GM12878 (cell line): ENCODE data around the gene DESI2. TPM values are rescaled to one million over a fixed set of nuclear protein-coding genes. Genes with fewer than 3 reads are reported as not detected.

Experiments used
- ATAC-seq: fragments of 200-7000 bp; cut with Tn5 transposase; 3 replicates; pipeline ENCODE4 v1.9.1; 2020; ENCODE audit warnings: mild to moderate bottlenecking, moderate library complexity
- BruUV-seq: library from RNA; stranded (reverse); fragments of 400-500 nt; replicated peaks from 2 replicates; lab custom pipeline; 2021; lab: Mats Ljungman, UMichigan
- CTCF ChIA-PET: fragments of 300-600 bp; sonication (Branson Sonifier 250); formaldehyde crosslinking; extraction: SDS; loops from one replicate; lab custom pipeline; 2021; ENCODE audit warnings: inconsistent platforms; lab: Yijun Ruan, JAX
- POLR2A ChIA-PET: fragments of 350-600 bp; formaldehyde crosslinking; extraction: SDS; loops from one replicate; lab custom pipeline; 2021; ENCODE audit warnings: inconsistent platforms; lab: Charles Lee
- RAD21 ChIA-PET: fragments of 300-600 bp; sonication (Branson Sonifier 250); formaldehyde crosslinking; loops from one replicate; lab custom pipeline; 2023; ENCODE audit warnings: antibody characterized with exemption; ENCODE audit not compliant: unreplicated experiment; lab: Charles Lee
- SMC1A ChIA-PET: fragments of 300-600 bp; sonication (Branson Sonifier 250); formaldehyde crosslinking; loops from one replicate; lab custom pipeline; 2023; ENCODE audit not compliant: unreplicated experiment, uncharacterized antibody; lab: Charles Lee
- DNase-seq: peaks from one replicate; pipeline ENCODE4 v3.0.0-alpha.2; 2011; ENCODE audit warnings: low read depth, low spot score
- FAIRE-seq: peaks from 3 replicates; lab custom pipeline; 2011; peaks lifted over from hg19 to GRCh38; lab: Jason Lieb, UNC
- H2AFZ ChIP-seq: 2 replicates; pipeline ENCODE4 v1.6.0; 2011; ENCODE audit warnings: low read depth, low read length, control low read depth; ENCODE audit not compliant: control insufficient read depth
- H3K27ac ChIP-seq: 2 replicates; pipeline ENCODE4 v1.5.1; 2011; ENCODE audit warnings: control low read depth; ENCODE audit not compliant: control insufficient read depth, insufficient read depth
- H3K27me3 ChIP-seq, 2 experiments: replicated peaks in 1 of 2; 2 replicates each; pipeline versions ENCODE4 v1.6.0 to v1.6.1; 2011; ENCODE audit warnings: low read length in 1 of 2; ENCODE audit not compliant: control insufficient read depth in 2 of 2, insufficient read depth in 2 of 2
- H3K36me3 ChIP-seq, 2 experiments: 2 replicates each; pipeline ENCODE4 v1.5.1; 2011; ENCODE audit warnings: low read length in 1 of 2; ENCODE audit not compliant: control insufficient read depth in 2 of 2, insufficient read depth in 2 of 2
- H3K4me1 ChIP-seq: 2 replicates; pipeline ENCODE4 v1.6.1; 2011; ENCODE audit warnings: mild to moderate bottlenecking, low read length, moderate library complexity, mixed read lengths; ENCODE audit not compliant: control insufficient read depth, insufficient read depth
- H3K4me2 ChIP-seq: 2 replicates; pipeline ENCODE4 v1.6.0; 2011; ENCODE audit warnings: control low read depth; ENCODE audit not compliant: control insufficient read depth, insufficient read depth
- H3K4me3 ChIP-seq: fragments of 200-600 bp; sonication (generic); 2 replicates; pipeline ENCODE4 v1.5.1; 2016
- H3K79me2 ChIP-seq: 2 replicates; pipeline ENCODE4 v1.6.0; 2011; ENCODE audit warnings: low read length; ENCODE audit not compliant: control insufficient read depth, insufficient read depth
- H3K9ac ChIP-seq: 2 replicates; pipeline ENCODE4 v1.8.0; 2011; ENCODE audit warnings: low read length, control low read depth, mixed read lengths; ENCODE audit not compliant: control insufficient read depth, insufficient read depth
- H3K9me3 ChIP-seq: replicated peaks from 3 replicates; pipeline ENCODE4 v1.5.1; 2011; ENCODE audit warnings: mild to moderate bottlenecking, low read length; ENCODE audit not compliant: control insufficient read depth, insufficient read depth
- H4K20me1 ChIP-seq: 2 replicates; pipeline ENCODE4 v1.6.0; 2011; ENCODE audit not compliant: control insufficient read depth, insufficient read depth
- ASH2L ChIP-seq: fragments of 300-600, 200-600 bp; sonication (generic); IDR thresholded peaks from 2 replicates; pipeline ENCODE4 v1.6.1; 2017; ENCODE audit warnings: low read depth, mild to moderate bottlenecking, borderline replicate concordance
- ATF7 ChIP-seq: fragments of 450-650 bp; IDR thresholded peaks from 2 replicates; pipeline ENCODE4 v1.6.1; 2016; ENCODE audit warnings: low read depth, mild to moderate bottlenecking
- BCLAF1 ChIP-seq: fragments of 450-650 bp; IDR thresholded peaks from 2 replicates; pipeline ENCODE4 v1.6.1; 2017; ENCODE audit warnings: antibody characterized with exemption, mild to moderate bottlenecking, moderate library complexity
- HDAC6 ChIP-seq: fragments of 200-600 bp; sonication (generic); IDR thresholded peaks from one replicate; pipeline ENCODE4 v1.8.0; 2017; ENCODE audit warnings: antibody characterized with exemption; ENCODE audit not compliant: unreplicated experiment
- HDGF ChIP-seq: fragments of 450-650 bp; IDR thresholded peaks from 2 replicates; pipeline ENCODE4 v1.6.1; 2016; ENCODE audit warnings: antibody characterized with exemption
- KAT2A ChIP-seq: conservative IDR thresholded peaks from 2 replicates; pipeline ENCODE4 v1.6.1; 2011; ENCODE audit warnings: low read depth, low read length; ENCODE audit not compliant: control insufficient read depth
- MTA2 ChIP-seq: fragments of 450-650 bp; IDR thresholded peaks from 2 replicates; pipeline ENCODE4 v1.6.1; 2016; ENCODE audit warnings: low read depth, mild to moderate bottlenecking, moderate library complexity
- NR2C1 ChIP-seq: fragments of 450-650 bp; IDR thresholded peaks from 2 replicates; pipeline ENCODE4 v1.6.1; 2017; ENCODE audit warnings: antibody characterized with exemption, mild to moderate bottlenecking, moderate library complexity
- RELA ChIP-seq: fragments of 450-650 bp; IDR thresholded peaks from 2 replicates; pipeline ENCODE4 v1.8.0; 2014; ENCODE audit warnings: borderline replicate concordance; ENCODE audit not compliant: partially characterized antibody
- RELB ChIP-seq: fragments of 450-650 bp; IDR thresholded peaks from 2 replicates; pipeline ENCODE4 v1.6.1; 2017; ENCODE audit warnings: low read depth, mild to moderate bottlenecking, moderate library complexity
- STAT3 ChIP-seq: IDR thresholded peaks from 2 replicates; pipeline ENCODE4 v1.6.1; 2011; ENCODE audit warnings: low read depth, low read length, improper control_type of control experiment
- USF1 ChIP-seq: IDR thresholded peaks from 2 replicates; pipeline ENCODE4 v1.6.1; 2011; ENCODE audit warnings: borderline replicate concordance, low read depth, mild to moderate bottlenecking, moderate library complexity, mixed read lengths, low read length; ENCODE audit not compliant: insufficient read depth; ENCODE audit errors: extremely low read length
- WGBS: methylation state at CpG from one replicate; pipeline ENCODE4 v1.1.6; 2016; ENCODE audit warnings: low lambda C conversion rate; ENCODE audit not compliant: insufficient replicate concordance, insufficient coverage; ENCODE audit errors: missing lambda C conversion rate; 5-methylcytosine and 5-hydroxymethylcytosine counted together
- in situ Hi-C: fragments of 300-500 bp; cut with MboI; formaldehyde crosslinking; loops from 9 replicates; pipeline ENCODE4 v1.14.3; 2018; ENCODE audit warnings: mixed read lengths
- intact Hi-C: fragments of 100-400 bp; cut with micrococcal nuclease; formaldehyde crosslinking; loops from one replicate; pipeline ENCODE4 v1.14.2; 2022; ENCODE audit not compliant: unreplicated experiment
- polyA plus RNA-seq, 11 experiments: library from polyadenylated mRNA; depleted of rRNA in 4 of 11; unstranded in 6 of 11; stranded (reverse) in 5 of 11; fragments of >200 nt; fragmentation: Nextera tagmentation in 4 of 11; fragmentation: Illumina TruSeq in 1 of 11; extraction: Ambion mirVana in 4 of 11; extraction: Trizol in 1 of 11; gene quantifications; 1 replicate in 1 of 11; 2 replicates in 10 of 11; pipeline versions ENCODE4 v1.2.1 to v1.2.3, GENCODE V29; 2011 to 2016; ENCODE audit warnings: inconsistent platforms in 2 of 11, missing spikeins in 2 of 11, low read depth in 1 of 11
- total RNA-seq, 4 experiments: library from RNA; depleted of rRNA in 3 of 4; stranded (reverse); fragments of >200 nt in 3 of 4; fragmentation: Illumina TruSeq in 1 of 4; extraction: Trizol in 1 of 4; gene quantifications; 2 replicates each; pipeline versions ENCODE4 v1.2.1 to v1.2.3, GENCODE V29; 2013 to 2021

DESI2 gene
- total and polyA plus RNA-seq, 10 of the 15 experiments (the other 5 are each of a cell fraction or from before 2014, with no cell fraction given), result 6.2 to 21.5 (median 17.3) TPM

- ATAC-seq (no peak), DNase-seq (no peak), FAIRE-seq (no peak)
- Histone ChIP-seq H3K9me3 (peaks cover 11% of the 10 kb centered on the region; the same call in 2 of the 3 replicates), H3K4me1 (no peaks in the 10 kb centered on the region), H3K9ac (no peak overlapping the region), H3K4me3 (no peak overlapping the region; the same call in 1 of the 2 replicates), H3K27ac (no peak overlapping the region), H3K79me2 (no peaks in the 10 kb centered on the region), H2AFZ (no peak overlapping the region), H3K4me2 (peak overlapping the region; percentile 92; the same call in 1 of the 2 replicates), H3K27me3 (peaks cover 4 to 6% of the 10 kb centered on the region in 2 experiments), H3K36me3 (no peaks in the 10 kb centered on the region)
- ChIA-PET POLR2A (no interaction called here), CTCF (no interaction called here), SMC1A (no interaction called here), RAD21 (no interaction called here)
- in situ Hi-C loops (no loop called here), intact Hi-C loops (no loop called here)
- WGBS, result 58% methylated on average over 28 of the region's 28 CpGs
- BruUV-seq, result no TSS peak
- TF ChIP-seq HDAC6 (peak; percentile 23), NR2C1 (no peak)
- TF ChIP-seq, all 136 proteins: peak for 1
- no peaks in the 10 kb centered on the region; the same call in 1 of the 2 replicates for H4K20me1 ChIP-seq
These were observed 78.1 kb downstream of the DESI2 start for GRCh38 chr1:244730934-244731434.

- in situ Hi-C loops (no loop called here), intact Hi-C loops (no loop called here)
- WGBS, result 48% methylated on average over 6 of the region's 6 CpGs
- no peak overlapping the region for H2AFZ ChIP-seq
- BruUV-seq, result no TSS peak
- H3K9me3 ChIP-seq, result peaks cover 16% of the 10 kb centered on the region; the same call in 2 of the 3 replicates
- no peaks in the 10 kb centered on the region for H3K79me2 ChIP-seq
- ChIA-PET CTCF (no interaction called here), RAD21 (no interaction called here), POLR2A (no interaction called here), SMC1A (no interaction called here)
- H3K27me3 ChIP-seq, result peaks cover 4 to 6% of the 10 kb centered on the region in 2 experiments
- no peak overlapping the region for H3K9ac ChIP-seq
- no peak overlapping the region for H3K27ac ChIP-seq
- FAIRE-seq (no peak), ATAC-seq (no peak), DNase-seq (no peak)
- H4K20me1 ChIP-seq, result no peaks in the 10 kb centered on the region; the same call in 1 of the 2 replicates
- no peak overlapping the region for H3K4me2 ChIP-seq
- H3K4me3 ChIP-seq, result no peak overlapping the region
- H3K4me1 ChIP-seq, result no peaks in the 10 kb centered on the region
- H3K36me3 ChIP-seq, result no peaks in the 10 kb centered on the region
- no peak for TF ChIP-seq USF1
- TF ChIP-seq ATF7, result no peak
- no peak for TF ChIP-seq BCLAF1
- no peak for TF ChIP-seq KAT2A
- no peak for TF ChIP-seq MTA2
- no peak for TF ChIP-seq ASH2L
- TF ChIP-seq HDGF, result no peak
- no peak for TF ChIP-seq RELB
- no peak for TF ChIP-seq STAT3
- TF ChIP-seq RELA, result no peak
These were observed 78.7 kb downstream of the DESI2 start for GRCh38 chr1:244731651-244732050.
